Liver (tissue), 3 donors: Measurements from ENCODE around the gene TMEM100.
A peak's percentile ranks its signal among the peaks of the same experiment; 100 is the strongest.

Source experiments
- EGR1 ChIP-seq, 2 donors: IDR thresholded peaks; 2 replicates each; pipeline ENCODE4 v1.6.1; 2016 to 2018; ENCODE audit warnings: antibody characterized with exemption in 2 of 2, low read depth in 2 of 2
- GABPA ChIP-seq, 2 donors: IDR thresholded peaks in 1 of 2; conservative IDR thresholded peaks in 1 of 2; 2 replicates each; pipeline ENCODE4 v1.6.1; 2016; ENCODE audit warnings: antibody characterized with exemption in 2 of 2, mild to moderate bottlenecking in 1 of 2, moderate library complexity in 1 of 2
- HNF4A ChIP-seq, 2 donors: conservative IDR thresholded peaks; 2 replicates each; pipeline ENCODE4 v1.6.1; 2016; ENCODE audit warnings: antibody characterized with exemption in 2 of 2, mild to moderate bottlenecking in 2 of 2
- HNF4G ChIP-seq: IDR thresholded peaks from 2 replicates; pipeline ENCODE4 v1.6.1; 2016; ENCODE audit warnings: antibody characterized with exemption
- RAD21 ChIP-seq, 2 donors: IDR thresholded peaks; 2 replicates each; pipeline ENCODE4 v1.6.1; 2016; ENCODE audit warnings: antibody characterized with exemption in 2 of 2, mild to moderate bottlenecking in 2 of 2
- RXRA ChIP-seq, 2 donors: IDR thresholded peaks; 2 replicates each; pipeline ENCODE4 v1.6.1; 2017 to 2018; ENCODE audit warnings: antibody characterized with exemption in 2 of 2, mild to moderate bottlenecking in 1 of 2
- SP1 ChIP-seq: IDR thresholded peaks from 2 replicates; pipeline ENCODE4 v1.6.1; 2018; ENCODE audit warnings: antibody characterized with exemption, mild to moderate bottlenecking
- TAF1 ChIP-seq: conservative IDR thresholded peaks from 2 replicates; pipeline ENCODE4 v1.6.1; 2016; ENCODE audit warnings: antibody characterized with exemption, mild to moderate bottlenecking
- YY1 ChIP-seq: IDR thresholded peaks from 2 replicates; pipeline ENCODE4 v1.6.1; 2016; ENCODE audit warnings: antibody characterized with exemption, mild to moderate bottlenecking
- TF ChIP-seq, protein P1 (sequence below): fragments of 150-350 bp; IDR thresholded peaks from 2 replicates; pipeline ENCODE4 v1.5.1; 2017; ENCODE audit warnings: improper control_type of control experiment, low read depth, low read length; ENCODE audit not compliant: missing input control
- donor health status: healthy.
- donor health status: healthy.

DNA sequence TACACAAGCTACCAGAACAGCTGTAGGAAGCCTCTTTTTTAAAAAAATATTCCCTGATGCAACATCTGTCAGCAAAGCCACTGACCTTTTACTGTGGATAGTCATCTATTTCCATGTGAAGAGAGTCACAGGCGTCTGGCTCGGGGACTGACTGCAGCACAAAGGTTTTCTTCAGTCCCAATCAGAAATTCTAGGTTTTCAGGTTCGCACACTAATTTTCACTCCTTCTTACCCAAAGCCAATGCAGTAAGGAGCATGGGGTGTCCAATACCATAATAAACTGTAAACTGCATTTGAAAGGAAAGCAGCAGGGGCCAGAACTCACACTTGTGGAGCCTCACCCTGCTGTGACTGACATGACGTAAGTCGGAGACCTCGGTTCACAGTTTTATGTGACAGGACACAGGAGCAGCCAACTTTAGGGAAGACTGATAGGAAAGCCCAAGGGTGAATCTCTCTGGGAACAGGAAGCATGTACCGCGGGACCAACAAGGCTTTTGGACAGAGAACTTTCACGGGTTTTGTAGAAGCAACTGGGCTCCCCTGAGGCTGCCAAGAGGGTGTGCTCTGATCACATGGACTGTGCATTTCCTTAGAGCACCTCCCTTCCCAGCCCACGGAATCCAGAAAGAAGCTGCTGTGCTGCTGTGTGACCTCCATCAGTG is 9.1 kb upstream of the TMEM100 start:
- TF ChIP-seq, protein P1, sequence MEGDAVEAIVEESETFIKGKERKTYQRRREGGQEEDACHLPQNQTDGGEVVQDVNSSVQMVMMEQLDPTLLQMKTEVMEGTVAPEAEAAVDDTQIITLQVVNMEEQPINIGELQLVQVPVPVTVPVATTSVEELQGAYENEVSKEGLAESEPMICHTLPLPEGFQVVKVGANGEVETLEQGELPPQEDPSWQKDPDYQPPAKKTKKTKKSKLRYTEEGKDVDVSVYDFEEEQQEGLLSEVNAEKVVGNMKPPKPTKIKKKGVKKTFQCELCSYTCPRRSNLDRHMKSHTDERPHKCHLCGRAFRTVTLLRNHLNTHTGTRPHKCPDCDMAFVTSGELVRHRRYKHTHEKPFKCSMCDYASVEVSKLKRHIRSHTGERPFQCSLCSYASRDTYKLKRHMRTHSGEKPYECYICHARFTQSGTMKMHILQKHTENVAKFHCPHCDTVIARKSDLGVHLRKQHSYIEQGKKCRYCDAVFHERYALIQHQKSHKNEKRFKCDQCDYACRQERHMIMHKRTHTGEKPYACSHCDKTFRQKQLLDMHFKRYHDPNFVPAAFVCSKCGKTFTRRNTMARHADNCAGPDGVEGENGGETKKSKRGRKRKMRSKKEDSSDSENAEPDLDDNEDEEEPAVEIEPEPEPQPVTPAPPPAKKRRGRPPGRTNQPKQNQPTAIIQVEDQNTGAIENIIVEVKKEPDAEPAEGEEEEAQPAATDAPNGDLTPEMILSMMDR, result no peak
- TF ChIP-seq HNF4A (conservative IDR thresholded peaks at IDR 0.05) (peak in 1 of 2 donors; percentile 62), GABPA (IDR thresholded peaks at IDR 0.05 in 1 of 2, conservative IDR thresholded peaks at IDR 0.05 in 1 of 2) (no peak), EGR1 (IDR thresholded peaks at IDR 0.05; ENCODE audit: low read depth in 2 of 2) (no peak), RXRA (IDR thresholded peaks at IDR 0.05) (peak; percentile 66 to 73), TAF1 (peak; percentile 85), YY1 (peak; percentile 47), SP1 (peak; percentile 77), RAD21 (IDR thresholded peaks at IDR 0.05) (peak in 1 of 2 donors; percentile 20), HNF4G (no peak)
